ENCODE results near the gene BMX.

BMX gene

DNA sequence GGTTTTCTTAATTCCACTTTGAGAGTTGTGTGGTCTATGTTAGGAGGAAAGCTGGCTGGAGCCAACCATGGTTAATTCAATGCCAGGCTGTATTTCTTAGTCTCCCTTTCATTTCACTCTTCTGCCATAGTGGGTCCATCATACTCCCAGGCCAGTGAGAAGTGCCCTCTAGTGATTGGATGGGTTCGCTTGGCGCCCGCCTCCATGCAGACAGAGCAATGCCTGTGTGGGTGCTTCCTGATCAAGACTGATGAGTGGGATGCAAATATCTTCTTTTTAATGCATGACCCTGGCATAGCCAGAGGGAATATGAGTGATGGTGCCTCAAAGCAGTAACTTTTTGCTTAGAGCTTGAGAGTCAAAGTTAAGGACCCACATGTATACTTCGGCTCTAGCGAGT is 6.4 kb downstream of the BMX start:
- no peak for DNase-seq (ENCODE audit: low read depth in 2 of 2)

DNA sequence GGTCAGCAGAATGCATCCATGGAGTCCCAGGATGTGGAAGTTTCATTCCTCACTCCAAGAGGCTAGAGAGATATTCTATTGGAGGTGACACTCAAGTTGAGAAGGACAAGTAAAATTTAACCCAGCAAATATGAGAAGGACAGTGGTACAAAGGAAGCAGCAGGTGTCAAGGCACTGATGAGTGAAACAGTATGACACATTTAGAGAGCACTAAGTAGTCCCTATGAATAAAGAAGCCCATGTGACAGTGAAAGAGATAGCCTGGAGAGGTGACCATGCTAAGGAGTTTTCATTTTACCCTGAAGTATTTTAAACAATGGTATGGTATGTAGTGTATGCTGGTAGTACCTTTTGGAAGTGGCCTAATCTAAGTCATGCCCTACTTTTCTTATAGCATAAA is 9.2 kb downstream of the BMX start:
- no peak for DNase-seq (ENCODE audit: low read depth in 2 of 2)

DNA sequence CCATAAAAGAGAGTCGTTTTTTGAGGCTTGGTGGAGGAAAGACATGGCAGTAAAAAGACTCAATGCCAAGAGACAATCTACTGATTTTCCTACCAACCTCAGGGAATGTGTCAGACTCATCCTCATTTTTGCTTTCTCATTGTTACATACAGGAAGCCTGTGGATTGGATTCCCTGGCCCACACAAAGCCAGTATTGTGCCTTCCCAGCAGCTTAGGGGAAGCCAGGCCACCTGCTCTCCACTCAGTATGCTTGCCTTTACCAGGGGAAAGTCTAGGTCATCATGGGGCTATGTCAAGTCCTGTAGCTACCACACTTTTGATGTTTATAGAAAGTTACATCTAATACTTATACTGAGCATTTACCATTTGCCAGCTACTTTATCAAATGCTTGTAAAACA is 11.0 kb downstream of the BMX start:
- no peak for DNase-seq (ENCODE audit: low read depth in 2 of 2)

DNA sequence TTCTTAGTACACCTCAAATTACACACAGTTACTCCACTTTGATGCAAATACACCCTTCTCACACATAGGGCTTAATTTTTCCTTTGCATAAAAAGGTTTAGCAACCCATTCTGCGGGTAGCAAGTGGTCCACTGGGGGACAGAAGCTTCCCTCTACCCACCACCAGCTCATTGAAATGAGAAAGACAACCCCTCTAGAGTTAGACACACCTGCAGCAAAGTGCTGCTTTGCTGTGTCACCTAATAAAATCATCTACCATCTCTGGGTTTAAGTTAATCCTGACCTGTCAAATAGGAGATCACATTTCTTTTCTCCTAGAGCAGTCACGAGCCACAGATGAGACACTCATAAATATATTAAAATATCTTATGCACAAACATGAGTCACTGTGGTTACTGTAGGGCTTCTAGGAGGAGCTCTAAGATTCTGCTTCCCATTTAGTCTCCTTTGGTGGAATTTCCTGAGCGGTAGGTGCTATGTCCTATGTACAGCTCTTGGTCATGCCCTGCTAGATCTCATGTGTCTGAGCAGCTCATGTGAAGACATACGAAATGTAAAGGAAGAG is 11.9 kb downstream of the BMX start:
- no peak for DNase-seq (ENCODE audit: low read depth in 2 of 2)

DNA sequence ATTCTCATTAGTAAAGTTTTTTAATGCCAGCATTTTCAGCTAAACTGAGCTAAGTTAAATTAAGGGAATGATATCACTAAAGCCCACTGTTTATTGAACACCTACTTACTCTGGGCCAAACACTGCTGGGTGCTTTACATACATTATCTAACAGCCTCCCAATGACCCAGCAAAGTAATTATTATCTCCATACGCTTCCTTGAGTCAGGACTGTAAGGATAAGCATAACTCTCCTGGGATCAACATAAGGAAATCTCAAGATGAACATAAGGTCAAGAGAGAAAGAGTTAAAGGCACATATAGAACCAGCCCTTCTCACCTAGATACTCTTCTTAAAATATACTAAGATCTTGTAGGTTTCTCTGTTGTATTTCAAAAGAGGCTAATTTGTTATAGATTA is 13.7 kb downstream of the BMX start:
- DNase-seq (ENCODE audit: low read depth in 2 of 2) = no peak

DNA sequence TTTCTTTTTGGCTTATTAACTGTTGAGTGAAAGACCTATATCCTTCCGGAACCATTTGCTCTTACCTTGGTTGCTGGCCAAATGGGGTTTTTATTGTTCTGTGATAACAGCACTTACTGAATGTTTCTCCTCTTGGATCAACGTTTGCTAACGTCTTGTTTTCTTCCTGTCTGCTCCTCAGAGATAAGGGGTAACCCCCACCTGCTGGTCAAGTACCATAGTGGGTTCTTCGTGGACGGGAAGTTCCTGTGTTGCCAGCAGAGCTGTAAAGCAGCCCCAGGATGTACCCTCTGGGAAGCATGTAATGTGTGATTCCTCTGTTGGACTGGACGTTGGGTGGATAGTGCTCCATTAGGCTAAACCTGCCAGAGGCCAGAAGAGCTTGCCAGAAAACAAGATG is 15.3 kb downstream of the BMX start:
- no peak for DNase-seq (ENCODE audit: low read depth in 2 of 2)

DNA sequence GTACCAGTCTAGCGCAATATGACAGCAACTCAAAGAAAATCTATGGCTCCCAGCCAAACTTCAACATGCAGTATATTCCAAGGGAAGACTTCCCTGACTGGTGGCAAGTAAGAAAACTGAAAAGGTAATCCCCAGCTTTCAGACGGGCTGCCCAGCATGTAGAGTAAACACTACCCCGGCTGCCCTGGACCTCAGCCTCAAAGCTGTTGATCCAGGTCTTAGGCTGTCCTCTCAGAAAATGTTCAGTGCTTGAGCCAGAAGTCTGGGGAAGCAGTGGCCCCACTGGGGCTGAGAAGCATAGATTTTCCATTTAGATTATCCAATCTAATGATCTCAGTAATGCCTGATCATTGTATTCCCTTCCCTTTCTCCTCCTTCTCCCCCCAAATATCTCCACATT is 21.9 kb downstream of the BMX start:
- no peak for DNase-seq (ENCODE audit: low read depth in 2 of 2)

DNA sequence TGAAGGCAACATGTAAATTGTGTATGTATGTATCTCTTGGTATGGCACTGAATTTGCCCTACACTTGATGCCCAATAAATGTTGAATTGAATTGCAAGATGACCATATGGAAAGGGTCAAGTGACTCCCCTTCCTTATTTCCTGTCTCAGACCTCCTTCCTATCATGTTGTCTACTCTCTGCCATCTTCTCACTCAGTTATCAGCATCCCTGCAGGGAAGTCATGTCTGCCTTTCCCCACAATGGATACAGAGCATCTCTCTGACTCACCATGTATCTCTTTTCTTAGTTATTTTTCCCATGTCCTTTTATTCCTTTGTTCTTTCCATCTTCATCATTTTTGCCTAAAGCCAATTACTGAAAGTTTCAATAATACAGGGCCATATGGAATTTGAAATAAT is 22.5 kb downstream of the BMX start:
- no peak for DNase-seq (ENCODE audit: low read depth in 2 of 2)

DNA sequence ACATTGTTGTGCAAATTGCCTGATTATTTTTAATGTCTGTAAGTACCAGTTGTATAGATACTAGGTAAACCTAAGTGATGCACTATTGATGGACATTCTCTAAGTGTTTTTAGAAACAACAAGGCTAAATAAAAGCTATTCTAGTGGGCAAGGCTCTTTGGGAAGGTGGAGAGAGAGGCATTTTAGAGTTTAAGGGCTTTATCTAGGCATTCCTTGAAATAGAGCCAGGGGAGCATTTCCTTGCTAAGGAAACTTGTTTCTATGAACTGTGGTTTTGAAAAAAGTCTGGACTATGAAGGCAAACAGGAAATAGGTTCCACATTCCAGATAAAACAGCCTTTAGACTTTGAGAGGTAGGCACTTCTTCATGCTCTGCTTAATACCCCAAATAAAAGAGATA is 23.8 kb downstream of the BMX start:
- DNase-seq (ENCODE audit: low read depth in 2 of 2) = no peak

DNA sequence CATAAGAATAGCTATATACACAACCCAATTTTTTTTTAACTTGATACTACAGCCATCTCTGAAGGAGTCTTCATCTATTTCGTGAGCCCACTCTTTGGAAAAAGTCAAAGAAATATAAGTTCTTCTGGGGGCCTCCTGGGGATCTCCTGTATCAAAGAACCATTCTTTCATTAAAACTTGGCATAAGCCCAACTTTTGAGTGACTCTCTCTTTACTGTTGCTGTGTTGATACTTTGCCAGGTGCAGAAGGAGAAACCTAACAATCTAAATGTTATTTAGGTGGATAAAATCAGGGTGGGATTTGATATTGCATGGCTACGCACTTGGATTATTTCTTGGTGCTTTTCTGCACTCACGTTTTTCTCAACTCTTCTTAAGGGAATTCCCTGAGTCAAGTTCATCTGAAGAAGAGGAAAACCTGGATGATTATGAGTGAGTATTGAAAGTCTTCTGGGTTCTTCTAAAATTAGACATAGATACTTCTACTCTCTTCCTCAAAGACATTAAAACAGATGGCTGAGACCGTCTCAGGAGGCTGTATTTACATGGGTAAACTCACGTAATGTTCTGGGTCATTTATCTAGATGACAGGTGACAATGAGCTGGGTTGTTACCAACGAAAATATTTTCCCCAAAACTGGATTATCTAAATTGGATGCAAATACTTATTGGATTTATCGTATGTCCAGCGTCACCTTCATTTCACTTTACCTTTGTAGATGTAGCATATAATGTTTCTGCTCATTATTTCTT is 25.2 kb downstream of the BMX start:
- no peak for DNase-seq (ENCODE audit: low read depth in 2 of 2)

DNA sequence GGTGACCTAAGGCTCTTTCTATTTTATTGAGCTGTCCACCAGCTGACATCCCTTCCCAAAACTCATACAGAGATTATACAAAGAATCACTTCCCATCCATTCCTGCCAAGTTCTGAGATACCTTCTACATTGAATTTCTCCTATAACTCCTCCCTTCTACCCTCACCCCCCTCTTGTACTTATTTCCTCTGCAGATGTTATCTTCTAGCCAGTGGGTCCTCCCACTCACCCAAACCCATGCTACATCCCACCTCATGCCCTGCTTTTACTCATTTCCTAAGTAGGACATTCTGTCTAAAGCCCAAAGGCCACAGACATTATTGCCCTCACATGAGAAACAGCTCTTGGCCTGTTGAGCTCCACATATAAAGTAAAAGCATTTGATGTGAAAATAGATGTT is 28.6 kb downstream of the BMX start:
- no peak for DNase-seq (ENCODE audit: low read depth in 2 of 2)

DNA sequence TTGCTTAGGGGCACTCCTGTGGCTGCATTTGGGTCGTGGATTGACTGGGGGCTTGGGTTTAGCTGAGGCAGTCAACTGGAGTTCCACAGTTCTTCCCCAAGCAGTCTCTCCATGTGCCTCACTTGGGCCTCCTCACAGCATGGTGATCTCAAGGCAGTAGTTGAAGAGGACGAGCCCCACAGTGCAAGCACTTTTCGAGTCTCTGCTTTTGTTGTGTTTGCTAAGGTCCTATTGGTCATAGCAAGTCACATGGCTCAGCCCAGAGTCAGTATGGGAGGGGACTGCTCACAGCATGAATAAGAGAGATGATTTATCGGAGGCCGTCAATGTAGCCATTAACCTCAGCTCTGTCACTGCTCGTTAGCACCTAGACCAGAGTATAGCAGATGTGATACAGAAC is 29.7 kb downstream of the BMX start:
- no peak for DNase-seq (ENCODE audit: low read depth in 2 of 2)

DNA sequence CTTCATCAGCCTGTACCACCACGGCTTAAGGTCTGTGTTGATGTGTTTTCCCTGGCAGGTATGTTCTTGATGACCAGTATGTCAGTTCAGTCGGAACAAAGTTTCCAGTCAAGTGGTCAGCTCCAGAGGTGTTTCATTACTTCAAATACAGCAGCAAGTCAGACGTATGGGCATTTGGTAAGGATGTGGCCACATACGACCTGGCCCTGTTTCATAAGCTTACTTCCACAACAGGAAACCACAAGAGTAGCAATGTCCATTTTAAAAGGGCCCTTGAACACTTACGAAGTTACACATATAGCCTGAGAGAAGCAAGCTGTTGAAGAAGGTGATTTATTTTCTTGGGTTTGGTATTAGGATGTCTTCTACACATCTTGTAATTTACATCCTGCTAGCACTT is 46.1 kb downstream of the BMX start:
- no peak for DNase-seq (ENCODE audit: low read depth in 2 of 2)

DNA sequence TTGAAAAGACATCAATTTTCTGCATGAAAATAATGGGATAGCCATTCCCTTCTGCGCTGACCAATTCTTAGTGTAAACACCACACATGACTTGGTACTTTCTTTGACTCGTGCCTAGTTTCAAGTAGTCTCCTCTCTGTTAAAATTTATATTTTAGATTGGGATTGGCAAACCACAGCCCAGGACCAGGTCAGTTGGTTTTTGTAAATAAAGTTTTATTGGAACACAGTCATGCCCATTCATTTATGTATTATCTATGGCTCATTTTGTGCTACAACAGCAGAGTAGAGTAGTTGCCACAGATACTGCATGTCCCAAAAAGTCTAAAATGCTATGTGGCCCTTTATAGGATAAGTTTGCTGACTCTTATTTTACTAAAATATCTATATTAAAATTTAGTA is 46.7 kb downstream of the BMX start:
- DNase-seq (ENCODE audit: low read depth in 2 of 2) = no peak

DNA sequence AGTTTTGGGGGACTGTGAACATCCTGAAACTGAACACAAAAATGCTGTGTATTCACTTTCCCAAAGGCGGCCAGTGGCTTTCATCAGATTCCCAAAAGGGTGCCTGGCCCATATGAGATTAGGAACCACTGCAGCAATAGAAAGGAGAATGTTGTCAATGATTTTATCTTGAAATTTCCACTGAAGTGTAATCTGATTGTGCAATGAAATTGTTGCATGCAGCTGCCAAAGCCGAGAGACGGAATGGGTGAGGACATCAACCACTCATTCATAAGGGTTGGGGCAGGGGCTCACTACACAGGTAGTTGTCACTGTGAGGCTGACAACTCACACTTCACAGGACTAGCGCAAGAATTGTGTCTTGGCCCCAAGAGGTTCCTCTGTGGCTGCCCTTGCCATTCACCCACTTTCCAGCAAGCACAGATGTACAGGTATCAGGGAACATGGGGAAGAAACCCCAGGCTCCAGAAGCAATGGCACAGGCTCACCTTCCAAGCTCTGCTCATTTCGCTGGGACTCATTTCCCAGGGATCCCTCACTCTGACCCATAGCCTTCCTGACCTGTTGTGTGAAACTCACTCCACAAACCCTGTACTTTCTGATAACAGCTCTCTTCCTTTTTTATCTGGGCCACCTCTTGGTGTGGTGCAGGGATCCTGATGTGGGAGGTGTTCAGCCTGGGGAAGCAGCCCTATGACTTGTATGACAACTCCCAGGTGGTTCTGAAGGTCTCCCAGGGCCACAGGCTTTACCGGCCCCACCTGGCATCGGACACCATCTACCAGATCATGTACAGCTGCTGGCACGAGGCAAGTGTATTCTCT is 48.8 kb downstream of the BMX start:
- no peak for DNase-seq (ENCODE audit: low read depth in 2 of 2)

DNA sequence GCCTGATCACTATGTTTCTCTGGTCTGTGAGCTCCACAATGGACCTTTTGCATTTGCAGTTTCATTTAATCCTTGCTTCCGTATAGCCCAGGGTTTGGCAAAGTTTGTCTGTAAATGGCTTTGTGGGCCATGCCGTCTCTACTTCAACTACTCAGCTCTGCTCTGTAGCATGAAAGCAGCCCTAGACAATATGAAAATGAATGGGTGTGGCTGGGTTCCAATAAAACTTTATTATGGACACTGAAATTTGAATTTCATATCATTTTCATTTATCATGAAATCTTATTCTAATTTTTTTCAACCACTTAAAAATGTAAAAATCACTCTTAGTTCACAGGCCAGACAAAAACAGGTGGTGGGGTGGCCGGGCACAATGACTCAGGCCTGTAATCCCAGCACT is 58.6 kb downstream of the BMX start:
- DNase-seq (ENCODE audit: low read depth in 2 of 2) = no peak

DNA sequence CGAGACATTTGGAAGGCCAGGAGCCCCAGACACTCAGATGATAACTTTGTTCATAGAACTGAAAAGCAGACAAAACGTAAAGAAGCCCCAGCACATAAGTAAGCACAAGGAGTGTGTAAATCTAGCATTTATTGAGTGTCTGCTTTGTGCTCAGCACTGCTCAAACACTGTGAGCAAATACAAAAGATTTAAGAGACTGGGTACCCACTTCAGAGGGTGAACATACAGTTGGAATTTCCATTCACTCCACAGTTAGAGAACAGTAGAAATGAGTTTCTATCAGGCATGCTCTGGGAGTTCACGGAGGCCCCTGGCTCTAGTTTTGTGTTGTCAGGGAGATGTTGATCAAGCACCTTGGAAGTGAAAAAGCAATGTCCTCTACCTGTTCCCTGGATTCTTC is 60.3 kb downstream of the BMX start:
- no peak for DNase-seq (ENCODE audit: low read depth in 2 of 2)

DNA sequence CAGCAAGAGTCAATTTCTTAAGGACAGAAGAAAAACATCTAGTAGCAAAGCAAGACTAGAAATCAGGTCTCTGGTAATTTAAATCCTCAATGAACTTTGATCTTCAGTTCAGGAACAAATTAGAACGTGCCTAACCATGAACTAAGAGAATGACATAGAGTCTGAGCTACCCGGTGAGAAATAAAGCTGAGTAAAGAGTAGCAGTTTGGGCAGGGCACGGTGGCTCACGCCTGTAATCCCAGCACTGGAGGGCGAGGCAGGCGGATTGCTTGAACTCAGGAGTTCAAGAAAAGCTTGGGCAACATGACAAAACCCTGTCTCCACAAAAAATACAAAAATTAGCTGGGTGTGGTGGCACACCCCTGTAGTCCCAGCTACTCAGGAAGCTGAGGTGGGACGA is 62.4 kb downstream of the BMX start:
- no peak for DNase-seq (ENCODE audit: low read depth in 2 of 2)

DNA sequence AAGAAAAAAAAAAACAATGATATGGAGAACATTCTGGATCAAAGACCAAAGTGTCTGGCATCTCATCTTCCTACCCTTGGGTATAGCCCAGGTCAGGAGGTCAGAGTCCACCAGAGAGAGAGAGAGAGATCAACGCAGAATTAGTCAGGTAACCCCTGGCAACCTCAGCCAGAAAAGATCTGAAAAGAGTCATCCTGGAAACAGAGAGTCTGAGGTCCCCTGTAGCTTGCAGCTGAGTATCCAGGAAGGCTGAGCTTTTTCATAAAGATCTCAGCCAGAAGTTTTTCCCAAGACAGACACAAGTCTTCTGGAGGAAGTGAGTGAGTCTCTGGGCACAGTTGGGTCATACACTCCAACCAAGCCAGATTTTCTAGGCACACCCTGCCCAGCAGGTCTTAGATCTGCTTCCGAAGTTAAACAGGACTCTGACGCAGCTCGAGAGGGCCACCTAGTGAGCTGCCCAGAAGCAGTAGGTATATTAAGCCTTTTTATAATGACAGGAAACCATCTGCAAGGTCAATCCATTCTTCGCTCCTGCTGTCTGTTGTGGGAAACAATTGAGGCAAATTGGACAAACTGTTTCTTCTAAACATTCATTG is 64.5 kb downstream of the BMX start:
- DNase-seq (ENCODE audit: low read depth in 2 of 2) = no peak

DNA sequence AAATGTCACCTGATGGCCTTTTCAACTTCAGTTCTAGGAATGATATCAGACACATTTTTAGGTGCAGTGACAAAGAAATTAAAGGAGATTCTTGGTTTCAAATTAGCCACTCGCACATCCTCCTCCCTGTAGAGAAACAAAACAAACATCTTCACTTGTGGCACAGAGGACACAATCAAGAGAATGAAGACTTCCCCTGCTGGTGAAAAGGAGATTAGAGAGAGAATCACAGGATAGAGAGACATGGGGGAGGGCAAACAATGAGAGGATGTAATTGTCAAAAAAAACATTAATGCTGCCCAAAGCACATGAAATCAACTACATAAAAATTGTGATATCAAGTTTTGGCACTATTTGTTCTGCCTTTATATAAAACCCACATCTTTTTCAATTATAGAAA is 65.6 kb downstream of the BMX start:
- no peak for DNase-seq (ENCODE audit: low read depth in 2 of 2)

DNA sequence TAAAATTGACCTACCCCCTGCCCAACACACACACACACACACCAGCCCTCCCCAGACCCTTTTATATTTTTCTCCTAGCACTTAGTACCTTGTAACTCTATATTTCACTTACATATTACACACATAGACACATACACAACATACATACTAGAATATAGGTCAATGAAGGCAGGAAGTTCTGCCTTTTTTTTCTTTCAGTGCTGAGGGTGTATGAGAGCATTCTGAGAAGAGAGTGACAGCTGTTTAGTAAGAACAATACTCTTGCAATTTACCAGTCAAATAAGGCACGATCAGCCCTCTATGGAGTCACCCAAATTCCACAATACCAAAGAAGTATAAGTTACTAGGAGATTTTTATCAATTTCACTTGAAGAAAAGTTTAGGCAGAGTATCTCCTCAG is 66.7 kb downstream of the BMX start:
- DNase-seq (ENCODE audit: low read depth in 2 of 2) = no peak

DNA sequence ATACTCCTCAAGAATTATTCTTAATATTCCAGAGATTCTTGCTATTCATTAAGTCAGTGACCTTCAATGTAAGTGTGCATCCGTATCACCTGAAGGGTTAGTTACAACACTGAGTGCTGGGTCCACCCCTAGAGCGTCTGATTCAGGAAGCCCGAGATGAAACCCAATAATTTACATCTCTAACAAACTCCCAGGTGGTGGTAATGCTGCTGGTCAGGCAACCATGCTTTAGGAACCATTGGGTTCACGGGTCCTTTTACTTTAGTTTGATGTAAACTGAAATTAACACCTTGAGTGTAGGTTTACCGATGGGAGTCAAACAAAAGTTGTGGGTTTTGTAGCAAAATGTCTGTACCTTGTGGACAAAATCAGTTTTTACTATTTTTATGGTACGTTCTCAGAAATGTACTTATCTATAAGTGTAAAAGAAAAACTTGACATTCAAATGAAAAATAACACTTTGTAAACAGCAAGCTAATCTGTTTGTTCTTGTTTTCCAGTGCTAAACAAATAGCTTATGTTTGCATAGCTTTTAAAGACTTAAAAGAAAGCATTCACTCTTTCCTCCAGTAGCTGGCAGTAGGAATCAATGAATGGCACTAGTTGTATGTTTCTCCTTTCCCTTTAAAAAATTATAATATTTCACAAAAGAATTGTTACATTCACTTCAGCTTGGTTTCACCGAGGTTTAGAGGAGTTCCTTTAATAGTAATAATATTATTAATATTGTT is 67.4 kb downstream of the BMX start:
- DNase-seq (ENCODE audit: low read depth in 2 of 2) = no peak

Measured in stimulated activated CD8-positive, alpha-beta memory T cell treated with anti-CD3 and anti-CD28 coated beads, Interleukin-7, amount 100 ng/mL, for 4 hours (primary cell).